Loucy (cell line): ENCODE results near the gene GYG2.

ENCODE experiments used
- EZH2phosphoT487 ChIP-seq: fragments of 200-600 bp; IDR thresholded peaks from 2 replicates; pipeline ENCODE4 v1.6.1; 2018; ENCODE audit warnings: antibody characterized with exemption, mild to moderate bottlenecking, moderate library complexity, borderline replicate concordance
- TF ChIP-seq, protein P1 (sequence below): fragments of 200-600 bp; sonication (generic); conservative IDR thresholded peaks from 2 replicates; pipeline ENCODE4 v1.5.1; 2014; ENCODE audit warnings: mild to moderate bottlenecking, antibody characterized with exemption, low read length

DNA sequence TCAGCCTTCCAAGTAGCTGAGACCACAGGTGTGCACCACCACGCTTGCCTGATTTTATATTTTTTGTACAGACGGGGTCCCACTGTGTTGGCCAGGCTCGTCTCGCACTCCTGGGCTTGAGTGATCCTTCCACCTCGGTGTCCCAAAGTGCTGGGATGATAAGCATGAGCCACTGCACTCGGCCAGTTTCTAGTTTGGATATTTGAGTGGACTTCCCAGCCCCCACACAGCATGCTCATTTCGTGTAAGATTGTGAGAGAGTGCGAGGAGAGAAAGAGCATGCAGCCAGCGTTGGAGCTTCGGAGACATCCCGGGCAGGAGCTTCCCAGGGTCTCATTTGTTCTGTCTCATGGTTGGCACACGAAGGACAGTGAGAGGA, 68.6 kb downstream of the GYG2 start:
- TF ChIP-seq, protein P1, sequence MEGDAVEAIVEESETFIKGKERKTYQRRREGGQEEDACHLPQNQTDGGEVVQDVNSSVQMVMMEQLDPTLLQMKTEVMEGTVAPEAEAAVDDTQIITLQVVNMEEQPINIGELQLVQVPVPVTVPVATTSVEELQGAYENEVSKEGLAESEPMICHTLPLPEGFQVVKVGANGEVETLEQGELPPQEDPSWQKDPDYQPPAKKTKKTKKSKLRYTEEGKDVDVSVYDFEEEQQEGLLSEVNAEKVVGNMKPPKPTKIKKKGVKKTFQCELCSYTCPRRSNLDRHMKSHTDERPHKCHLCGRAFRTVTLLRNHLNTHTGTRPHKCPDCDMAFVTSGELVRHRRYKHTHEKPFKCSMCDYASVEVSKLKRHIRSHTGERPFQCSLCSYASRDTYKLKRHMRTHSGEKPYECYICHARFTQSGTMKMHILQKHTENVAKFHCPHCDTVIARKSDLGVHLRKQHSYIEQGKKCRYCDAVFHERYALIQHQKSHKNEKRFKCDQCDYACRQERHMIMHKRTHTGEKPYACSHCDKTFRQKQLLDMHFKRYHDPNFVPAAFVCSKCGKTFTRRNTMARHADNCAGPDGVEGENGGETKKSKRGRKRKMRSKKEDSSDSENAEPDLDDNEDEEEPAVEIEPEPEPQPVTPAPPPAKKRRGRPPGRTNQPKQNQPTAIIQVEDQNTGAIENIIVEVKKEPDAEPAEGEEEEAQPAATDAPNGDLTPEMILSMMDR, result no peak
- TF ChIP-seq EZH2phosphoT487, result no peak
